Neural crest cell (in vitro differentiated cells): ENCODE data around the gene POLR2J. TPM values are rescaled to one million over a fixed set of nuclear protein-coding genes. Genes with fewer than 3 reads are reported as not detected.

Source experiments
- DNase-seq: peaks from one replicate; pipeline ENCODE4 v3.0.0; 2021; ENCODE audit warnings: low read depth, mixed read lengths, low spot score
- H3K27ac Mint-ChIP-seq: one replicate; pipeline ENCODE4 v1.8.0; 2021; ENCODE audit warnings: mild to moderate bottlenecking, mixed read lengths; ENCODE audit not compliant: unreplicated experiment
- H3K27me3 Mint-ChIP-seq: 2 replicates; pipeline ENCODE4 v1.8.0; 2021; ENCODE audit warnings: low read depth, mild to moderate bottlenecking, mixed read lengths
- H3K36me3 Mint-ChIP-seq: 2 replicates; pipeline ENCODE4 v1.8.0; 2021; ENCODE audit warnings: low read depth, mild to moderate bottlenecking, mixed read lengths
- H3K4me1 Mint-ChIP-seq: 2 replicates; pipeline ENCODE4 v1.8.0; 2021; ENCODE audit warnings: mixed read lengths
- H3K4me3 Mint-ChIP-seq: one replicate; pipeline ENCODE4 v1.8.0; 2021; ENCODE audit warnings: mild to moderate bottlenecking, mixed read lengths
- H3K9me3 Mint-ChIP-seq: 2 replicates; pipeline ENCODE4 v1.8.0; 2021; ENCODE audit warnings: mixed read lengths
- total RNA-seq: library from RNA; stranded (reverse); gene quantifications from 2 replicates; pipeline ENCODE4 v1.2.1, GENCODE V29; 2021
- TF ChIP-seq, protein P1 (sequence below): fragments of 200-600 bp; sonication (generic); conservative IDR thresholded peaks from 2 replicates; pipeline ENCODE4 v1.5.0; 2021; ENCODE audit warnings: antibody characterized with exemption, mild to moderate bottlenecking

Gene POLR2J
- total RNA-seq, 1 donor from 2014 or later = 61.1 TPM

GRCh38 chr7:102468478-102469350 is 10.0 kb downstream of the POLR2J start:
- H3K27ac Mint-ChIP-seq = no peak overlapping the region
- no peaks in the 10 kb centered on the region for H3K36me3 Mint-ChIP-seq
- H3K27me3 Mint-ChIP-seq = no peaks in the 10 kb centered on the region
- peak overlapping the region; percentile 66 for H3K4me3 Mint-ChIP-seq
- TF ChIP-seq, protein P1, sequence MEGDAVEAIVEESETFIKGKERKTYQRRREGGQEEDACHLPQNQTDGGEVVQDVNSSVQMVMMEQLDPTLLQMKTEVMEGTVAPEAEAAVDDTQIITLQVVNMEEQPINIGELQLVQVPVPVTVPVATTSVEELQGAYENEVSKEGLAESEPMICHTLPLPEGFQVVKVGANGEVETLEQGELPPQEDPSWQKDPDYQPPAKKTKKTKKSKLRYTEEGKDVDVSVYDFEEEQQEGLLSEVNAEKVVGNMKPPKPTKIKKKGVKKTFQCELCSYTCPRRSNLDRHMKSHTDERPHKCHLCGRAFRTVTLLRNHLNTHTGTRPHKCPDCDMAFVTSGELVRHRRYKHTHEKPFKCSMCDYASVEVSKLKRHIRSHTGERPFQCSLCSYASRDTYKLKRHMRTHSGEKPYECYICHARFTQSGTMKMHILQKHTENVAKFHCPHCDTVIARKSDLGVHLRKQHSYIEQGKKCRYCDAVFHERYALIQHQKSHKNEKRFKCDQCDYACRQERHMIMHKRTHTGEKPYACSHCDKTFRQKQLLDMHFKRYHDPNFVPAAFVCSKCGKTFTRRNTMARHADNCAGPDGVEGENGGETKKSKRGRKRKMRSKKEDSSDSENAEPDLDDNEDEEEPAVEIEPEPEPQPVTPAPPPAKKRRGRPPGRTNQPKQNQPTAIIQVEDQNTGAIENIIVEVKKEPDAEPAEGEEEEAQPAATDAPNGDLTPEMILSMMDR = no peak
- no peak for DNase-seq
- no peaks in the 10 kb centered on the region for H3K9me3 Mint-ChIP-seq
- H3K4me1 Mint-ChIP-seq = peaks cover 22% of the 10 kb centered on the region

DNA sequence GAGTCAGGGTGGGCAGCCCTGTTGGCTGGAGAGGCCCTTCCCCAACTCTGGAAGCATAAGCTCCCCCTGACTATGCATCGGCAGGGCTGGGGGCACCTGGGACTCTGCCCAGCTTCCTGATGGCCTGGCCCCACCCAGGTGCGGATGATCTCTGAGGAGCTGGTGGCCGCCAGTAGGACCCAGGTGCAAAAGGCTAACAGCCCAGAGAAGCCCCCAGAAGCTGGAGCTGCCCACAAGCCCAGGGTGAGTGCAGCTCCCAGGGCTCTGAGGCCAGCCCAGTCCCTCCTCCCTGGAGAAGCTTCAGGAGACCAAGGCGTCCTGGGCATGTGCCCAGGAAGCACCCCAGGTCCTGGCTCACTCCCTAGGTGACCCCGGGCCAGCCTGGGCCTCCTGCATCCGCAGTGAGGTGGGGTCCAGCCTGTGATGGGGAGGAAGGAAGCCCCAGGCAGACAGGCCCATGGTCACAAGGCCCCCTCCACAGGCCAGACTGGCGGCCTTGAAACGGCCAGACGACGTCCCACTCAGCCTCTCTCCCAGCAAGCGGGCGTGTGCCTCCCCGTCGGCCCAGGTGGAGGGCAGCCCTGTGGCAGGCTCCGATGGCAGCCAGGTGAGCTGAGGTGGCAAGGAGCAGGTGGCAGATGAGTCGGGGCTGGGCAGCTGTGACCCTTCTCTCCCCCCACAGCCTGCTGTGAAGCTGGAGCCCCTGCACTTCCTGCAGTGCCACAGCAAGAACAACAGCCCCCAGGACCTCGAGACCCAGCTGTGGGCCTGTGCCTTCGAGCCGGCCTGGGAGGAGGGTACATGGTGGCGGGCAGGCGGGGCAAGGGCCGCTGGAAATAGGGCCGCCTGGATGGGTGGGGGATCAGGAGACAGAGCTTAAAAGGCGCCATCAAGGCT is 10.9 kb downstream of the POLR2J start:
- Mint-ChIP-seq H3K27me3 (no peaks in the 10 kb centered on the region), H3K4me3 (no peak overlapping the region), H3K27ac (no peak overlapping the region), H3K4me1 (peaks cover 24% of the 10 kb centered on the region), H3K36me3 (no peaks in the 10 kb centered on the region), H3K9me3 (no peaks in the 10 kb centered on the region)
- no peak for DNase-seq
- TF ChIP-seq, protein P1 = no peak

DNA sequence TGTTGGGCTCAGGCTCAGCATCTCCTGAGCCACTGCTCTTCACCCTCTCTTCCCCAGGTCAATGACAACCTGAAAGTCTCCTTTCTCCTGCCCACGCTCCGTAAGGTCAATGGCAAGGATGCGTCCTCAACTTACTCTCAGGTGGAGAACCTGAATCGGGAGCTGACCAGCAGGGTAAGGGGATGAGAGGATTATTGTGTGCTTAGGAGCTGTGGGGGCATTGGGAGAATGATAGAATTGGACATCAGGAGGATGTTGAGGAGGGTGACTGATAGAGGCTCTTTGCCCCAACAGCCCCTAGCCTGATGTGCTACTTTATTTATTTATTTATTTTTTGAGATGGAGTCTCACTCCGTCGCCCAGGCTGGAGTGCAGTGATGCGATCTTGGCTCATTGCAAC is 12.6 kb downstream of the POLR2J start:
- Mint-ChIP-seq H3K4me3 (peak overlapping the region; percentile 97), H3K9me3 (no peaks in the 10 kb centered on the region), H3K27ac (no peak overlapping the region), H3K36me3 (peaks cover 3% of the 10 kb centered on the region), H3K4me1 (peaks cover 24% of the 10 kb centered on the region), H3K27me3 (no peaks in the 10 kb centered on the region)
- TF ChIP-seq, protein P1 = no peak
- no peak for DNase-seq

GRCh38 chr7:102464577-102465280 is 14.0 kb downstream of the POLR2J start, which contains the start of the genes ALKBH4 and LRWD1:
Gene ALKBH4, minus strand, starts transcription at chr7:102464863. Its CDS starts 27 bp downstream, at chr7:102464836.
Gene LRWD1, plus strand, starts transcription at chr7:102464984. Its CDS starts 97 bp downstream, at chr7:102465081.
- TF ChIP-seq, protein P1 = peak; percentile 21
- peak; percentile 90 for DNase-seq
- H3K27ac Mint-ChIP-seq = peak within 1 kb of the TSS; percentile 84
- H3K27me3 Mint-ChIP-seq = no peaks in the 10 kb centered on the region
- peaks cover 24% of the 10 kb centered on the region for H3K4me1 Mint-ChIP-seq
- no peaks in the 10 kb centered on the region for H3K9me3 Mint-ChIP-seq
- H3K36me3 Mint-ChIP-seq = peaks cover 3% of the 10 kb centered on the region
- peak within 1 kb of the TSS; percentile 97 for H3K4me3 Mint-ChIP-seq
